OCI-LY1 (cell line): ENCODE measurements around the gene EPHA8.

Experiments
- H2AFZ ChIP-seq: fragments of 200-600 bp; sonication (generic), shearing (Covaris generic); 2 replicates; pipeline ENCODE4 v1.6.0; 2014; ENCODE audit warnings: antibody characterized with exemption, mild to moderate bottlenecking, low read length
- H3F3A ChIP-seq: fragments of 200-600 bp; sonication (generic), shearing (Covaris generic); 2 replicates; pipeline ENCODE4 v1.6.0; 2014; ENCODE audit warnings: mild to moderate bottlenecking, antibody characterized with exemption, low read length, moderate library complexity; ENCODE audit not compliant: insufficient read depth
- H3K27ac ChIP-seq: fragments of 200-600 bp; sonication (generic); 2 replicates; pipeline ENCODE4 v1.5.1; 2014; ENCODE audit warnings: low read length, mixed run types, mild to moderate bottlenecking, low read depth; ENCODE audit not compliant: poor library complexity, severe bottlenecking
- H3K27me3 ChIP-seq: fragments of 200-600 bp; sonication (generic); 2 replicates; pipeline ENCODE4 v1.6.0; 2014; ENCODE audit warnings: antibody characterized with exemption, mild to moderate bottlenecking, low read length, moderate library complexity; ENCODE audit not compliant: insufficient read depth
- H3K36me3 ChIP-seq: fragments of 200-600 bp; sonication (generic); 2 replicates; pipeline ENCODE4 v1.6.1; 2014; ENCODE audit warnings: mild to moderate bottlenecking, antibody characterized with exemption, low read length, moderate library complexity, mixed read lengths; ENCODE audit not compliant: insufficient read depth
- H3K4me1 ChIP-seq: fragments of 200-600 bp; sonication (generic); 2 replicates; pipeline ENCODE4 v1.5.1; 2014; ENCODE audit warnings: mild to moderate bottlenecking, low read length, moderate library complexity; ENCODE audit not compliant: insufficient read depth, severe bottlenecking
- H3K4me2 ChIP-seq: fragments of 200-600 bp; sonication (generic), shearing (Covaris generic); 2 replicates; pipeline ENCODE4 v1.6.1; 2014; ENCODE audit warnings: low read length
- H3K4me3 ChIP-seq: fragments of 200-600 bp; sonication (generic); 2 replicates; pipeline ENCODE4 v1.5.1; 2014; ENCODE audit warnings: low read length, low read depth, mild to moderate bottlenecking, mixed read lengths; ENCODE audit not compliant: poor library complexity, severe bottlenecking
- H3K79me2 ChIP-seq: fragments of 200-600 bp; shearing (Covaris generic); 2 replicates; pipeline ENCODE4 v1.6.1; 2016; ENCODE audit warnings: mixed run types, low read length, mixed read lengths; ENCODE audit not compliant: insufficient read depth
- H3K9ac ChIP-seq: fragments of 200-600 bp; sonication (generic), shearing (Covaris generic); 2 replicates; pipeline ENCODE4 v1.6.1; 2014; ENCODE audit warnings: mild to moderate bottlenecking, low read length, mixed read lengths
- H3K9me2 ChIP-seq: fragments of 200-600 bp; sonication (generic), shearing (Covaris generic); 2 replicates; pipeline ENCODE4 v1.6.1; 2014; ENCODE audit warnings: low read depth, mild to moderate bottlenecking, low read length, mixed read lengths
- H3K9me3 ChIP-seq: fragments of 200-600 bp; shearing (Covaris generic); 2 replicates; pipeline ENCODE4 v1.6.1; 2014; ENCODE audit warnings: low read length, mixed read lengths
- H4K20me1 ChIP-seq: fragments of 200-600 bp; sonication (generic), shearing (Covaris generic); 2 replicates; pipeline ENCODE4 v1.6.0; 2016; ENCODE audit warnings: mild to moderate bottlenecking, low read length; ENCODE audit not compliant: insufficient read depth
- EZH2 ChIP-seq: fragments of 200-600 bp; sonication (generic), shearing (Covaris generic); IDR thresholded peaks from 2 replicates; pipeline ENCODE4 v1.8.0; 2017; ENCODE audit warnings: borderline replicate concordance, mixed run types, mild to moderate bottlenecking, antibody characterized with exemption, low read length, moderate library complexity, mixed read lengths
- TF ChIP-seq, protein P1 (sequence below): fragments of 200-600 bp; sonication (generic), shearing (Covaris generic); IDR thresholded peaks from 2 replicates; pipeline ENCODE4 v1.5.1; 2017; ENCODE audit warnings: mild to moderate bottlenecking, antibody characterized with exemption, low read length, moderate library complexity, mixed read lengths

Gene EPHA8

DNA sequence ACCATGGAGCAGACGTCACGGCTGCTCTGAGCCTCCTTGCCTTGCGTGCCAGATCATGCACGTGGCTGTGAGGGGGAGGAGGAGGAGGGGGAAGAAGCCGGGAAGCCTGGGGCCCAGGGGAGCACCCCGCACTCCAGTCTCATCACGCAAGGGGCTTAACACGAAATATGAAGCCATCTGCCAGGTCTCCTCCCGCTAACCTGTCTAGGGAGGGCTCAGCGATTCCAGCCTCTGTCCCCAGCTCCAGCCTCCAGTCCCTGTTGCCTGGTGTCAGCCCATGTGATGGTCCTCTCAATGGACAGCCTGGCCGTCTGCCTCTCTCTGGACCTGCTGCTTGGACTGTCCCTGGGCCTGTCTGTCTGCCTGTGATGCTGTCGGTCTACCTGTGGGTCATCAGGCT, 50.7 kb downstream of the EPHA8 start:
- H3K27me3 ChIP-seq, result no peaks in the 10 kb centered on the region

DNA sequence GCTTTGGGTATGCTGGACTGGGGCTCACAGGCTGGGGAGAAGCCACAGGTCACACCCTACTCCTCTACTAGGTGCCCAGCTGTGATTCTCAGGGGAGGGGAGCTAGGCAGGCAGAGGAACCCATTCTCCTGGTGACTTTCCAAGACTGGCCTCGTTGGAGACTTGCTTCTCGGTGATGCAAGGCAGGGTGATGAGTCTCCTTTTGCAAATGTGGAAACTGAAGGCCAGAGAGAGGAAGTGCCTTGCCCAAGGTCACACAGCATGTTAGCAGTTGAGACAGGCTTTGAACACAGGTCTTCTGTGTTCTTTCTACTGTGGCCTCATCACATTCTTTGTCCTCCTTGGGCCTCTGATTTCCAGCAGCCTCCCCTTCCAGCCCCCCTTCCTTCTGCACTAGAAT, 52.6 kb downstream of the EPHA8 start:
- no peak overlapping the region for H2AFZ ChIP-seq
- no peaks in the 10 kb centered on the region for H3K9me2 ChIP-seq
- no peak overlapping the region for H3K27ac ChIP-seq
- no peak overlapping the region for H3K9ac ChIP-seq
- no peaks in the 10 kb centered on the region for H4K20me1 ChIP-seq
- H3K36me3 ChIP-seq, result no peaks in the 10 kb centered on the region
- H3K4me1 ChIP-seq, result no peaks in the 10 kb centered on the region
- H3F3A ChIP-seq, result no peaks in the 10 kb centered on the region
- H3K4me3 ChIP-seq, result no peak overlapping the region
- H3K9me3 ChIP-seq, result no peaks in the 10 kb centered on the region
- TF ChIP-seq, protein P1, sequence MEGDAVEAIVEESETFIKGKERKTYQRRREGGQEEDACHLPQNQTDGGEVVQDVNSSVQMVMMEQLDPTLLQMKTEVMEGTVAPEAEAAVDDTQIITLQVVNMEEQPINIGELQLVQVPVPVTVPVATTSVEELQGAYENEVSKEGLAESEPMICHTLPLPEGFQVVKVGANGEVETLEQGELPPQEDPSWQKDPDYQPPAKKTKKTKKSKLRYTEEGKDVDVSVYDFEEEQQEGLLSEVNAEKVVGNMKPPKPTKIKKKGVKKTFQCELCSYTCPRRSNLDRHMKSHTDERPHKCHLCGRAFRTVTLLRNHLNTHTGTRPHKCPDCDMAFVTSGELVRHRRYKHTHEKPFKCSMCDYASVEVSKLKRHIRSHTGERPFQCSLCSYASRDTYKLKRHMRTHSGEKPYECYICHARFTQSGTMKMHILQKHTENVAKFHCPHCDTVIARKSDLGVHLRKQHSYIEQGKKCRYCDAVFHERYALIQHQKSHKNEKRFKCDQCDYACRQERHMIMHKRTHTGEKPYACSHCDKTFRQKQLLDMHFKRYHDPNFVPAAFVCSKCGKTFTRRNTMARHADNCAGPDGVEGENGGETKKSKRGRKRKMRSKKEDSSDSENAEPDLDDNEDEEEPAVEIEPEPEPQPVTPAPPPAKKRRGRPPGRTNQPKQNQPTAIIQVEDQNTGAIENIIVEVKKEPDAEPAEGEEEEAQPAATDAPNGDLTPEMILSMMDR, result no peak
- no peak for TF ChIP-seq EZH2
- no peak overlapping the region for H3K4me2 ChIP-seq
- no peaks in the 10 kb centered on the region for H3K27me3 ChIP-seq
- H3K79me2 ChIP-seq, result no peaks in the 10 kb centered on the region

More for the DNA sequence above, 50.7 kb downstream of the EPHA8 start:
- Histone ChIP-seq H3K27ac (no peak overlapping the region), H3K36me3 (no peaks in the 10 kb centered on the region), H3K4me3 (no peak overlapping the region), H3K9me3 (no peaks in the 10 kb centered on the region), H4K20me1 (no peaks in the 10 kb centered on the region), H3K9ac (no peak overlapping the region), H3K4me1 (no peaks in the 10 kb centered on the region), H3K79me2 (no peaks in the 10 kb centered on the region), H3F3A (no peaks in the 10 kb centered on the region), H2AFZ (no peak overlapping the region), H3K4me2 (no peak overlapping the region), H3K9me2 (no peaks in the 10 kb centered on the region)
- no peak for TF ChIP-seq EZH2
- TF ChIP-seq, protein P1, result no peak

DNA sequence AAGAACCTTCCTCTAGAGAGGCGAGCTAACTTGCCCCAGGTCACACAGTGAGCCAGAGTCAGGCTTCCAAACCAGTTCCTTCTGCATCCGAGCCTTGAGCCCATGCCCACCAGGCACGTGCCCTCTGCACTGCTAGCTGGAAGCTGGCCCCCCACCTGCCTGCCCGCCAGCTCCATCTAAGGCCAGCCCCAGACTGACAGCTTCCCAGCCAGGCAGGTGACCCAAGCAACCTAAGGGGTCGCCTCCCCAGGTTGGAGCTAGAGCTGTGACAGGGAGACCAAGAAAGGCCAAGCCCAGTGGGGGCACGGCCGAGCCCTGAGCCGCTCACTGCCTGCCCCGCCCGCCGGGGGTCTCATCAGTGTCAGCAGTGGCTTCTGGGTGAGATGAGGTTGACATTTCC, 53.3 kb downstream of the EPHA8 start:
- Histone ChIP-seq H3K4me1 (no peaks in the 10 kb centered on the region), H3K27me3 (no peaks in the 10 kb centered on the region)

More for the DNA sequence above, 53.3 kb downstream of the EPHA8 start:
- Histone ChIP-seq H2AFZ (no peak overlapping the region), H3K9ac (no peak overlapping the region), H3F3A (no peaks in the 10 kb centered on the region), H3K9me2 (no peaks in the 10 kb centered on the region), H3K4me2 (no peak overlapping the region), H3K27ac (no peak overlapping the region), H3K4me3 (no peak overlapping the region), H4K20me1 (no peaks in the 10 kb centered on the region), H3K36me3 (no peaks in the 10 kb centered on the region), H3K9me3 (no peaks in the 10 kb centered on the region), H3K79me2 (no peaks in the 10 kb centered on the region)
- no peak for TF ChIP-seq EZH2
- TF ChIP-seq, protein P1, result no peak
